ENCODE data around the gene TPSAB1. TPM values are rescaled to one million over a fixed set of nuclear protein-coding genes. Genes with fewer than 3 reads are reported as not detected.

Gene TPSAB1
- total RNA-seq, 2 experiments from 2014 or later: not detected

- Histone ChIP-seq H2AFZ (ENCODE audit: low read length) (no peak overlapping the region), H3K9me3 (ENCODE audit: low read length) (no peaks in the 10 kb centered on the region), H3K4me1 (ENCODE audit: insufficient read depth, low read length, poor library complexity, severe bottlenecking) (no peaks in the 10 kb centered on the region), H3K27ac (ENCODE audit: low read depth, low read length, poor library complexity, severe bottlenecking) (no peak overlapping the region), H4K20me1 (ENCODE audit: insufficient read depth, low read length) (no peaks in the 10 kb centered on the region), H3K4me2 (ENCODE audit: low read length) (no peak overlapping the region), H3K4me3 (ENCODE audit: low read depth, low read length, poor library complexity, severe bottlenecking) (no peak overlapping the region), H3K9me2 (ENCODE audit: insufficient read depth, low read length) (no peaks in the 10 kb centered on the region), H3K36me3 (ENCODE audit: insufficient read depth, low read length) (no peaks in the 10 kb centered on the region), H3K79me2 (ENCODE audit: insufficient read depth, low read depth, low read length) (no peaks in the 10 kb centered on the region)
- ChIA-PET CTCF (ENCODE audit: unreplicated experiment) (interaction anchor here (0.6 kb wide), 1 partner anchor 53 kb away, joined by 3 read pairs; no protein-coding TSS in a partner anchor), POLR2A (no interaction called here)
- DNase-seq (ENCODE audit: low spot score): no peak
- BruUV-seq (replicated peaks): no TSS peak
- TF ChIP-seq EZH2phosphoT487 (IDR thresholded peaks at IDR 0.05; ENCODE audit: borderline replicate concordance, low read depth, low read length): no peak
- TF ChIP-seq, protein P1, sequence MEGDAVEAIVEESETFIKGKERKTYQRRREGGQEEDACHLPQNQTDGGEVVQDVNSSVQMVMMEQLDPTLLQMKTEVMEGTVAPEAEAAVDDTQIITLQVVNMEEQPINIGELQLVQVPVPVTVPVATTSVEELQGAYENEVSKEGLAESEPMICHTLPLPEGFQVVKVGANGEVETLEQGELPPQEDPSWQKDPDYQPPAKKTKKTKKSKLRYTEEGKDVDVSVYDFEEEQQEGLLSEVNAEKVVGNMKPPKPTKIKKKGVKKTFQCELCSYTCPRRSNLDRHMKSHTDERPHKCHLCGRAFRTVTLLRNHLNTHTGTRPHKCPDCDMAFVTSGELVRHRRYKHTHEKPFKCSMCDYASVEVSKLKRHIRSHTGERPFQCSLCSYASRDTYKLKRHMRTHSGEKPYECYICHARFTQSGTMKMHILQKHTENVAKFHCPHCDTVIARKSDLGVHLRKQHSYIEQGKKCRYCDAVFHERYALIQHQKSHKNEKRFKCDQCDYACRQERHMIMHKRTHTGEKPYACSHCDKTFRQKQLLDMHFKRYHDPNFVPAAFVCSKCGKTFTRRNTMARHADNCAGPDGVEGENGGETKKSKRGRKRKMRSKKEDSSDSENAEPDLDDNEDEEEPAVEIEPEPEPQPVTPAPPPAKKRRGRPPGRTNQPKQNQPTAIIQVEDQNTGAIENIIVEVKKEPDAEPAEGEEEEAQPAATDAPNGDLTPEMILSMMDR (conservative IDR thresholded peaks at IDR 0.05; ENCODE audit: low read length): no peak
- intact Hi-C loops (cut with micrococcal nuclease; ENCODE audit: unreplicated experiment): no loop called here
Measured at GRCh38 chr16:1290063-1290501, 49.6 kb downstream of the TPSAB1 start.

DNA sequence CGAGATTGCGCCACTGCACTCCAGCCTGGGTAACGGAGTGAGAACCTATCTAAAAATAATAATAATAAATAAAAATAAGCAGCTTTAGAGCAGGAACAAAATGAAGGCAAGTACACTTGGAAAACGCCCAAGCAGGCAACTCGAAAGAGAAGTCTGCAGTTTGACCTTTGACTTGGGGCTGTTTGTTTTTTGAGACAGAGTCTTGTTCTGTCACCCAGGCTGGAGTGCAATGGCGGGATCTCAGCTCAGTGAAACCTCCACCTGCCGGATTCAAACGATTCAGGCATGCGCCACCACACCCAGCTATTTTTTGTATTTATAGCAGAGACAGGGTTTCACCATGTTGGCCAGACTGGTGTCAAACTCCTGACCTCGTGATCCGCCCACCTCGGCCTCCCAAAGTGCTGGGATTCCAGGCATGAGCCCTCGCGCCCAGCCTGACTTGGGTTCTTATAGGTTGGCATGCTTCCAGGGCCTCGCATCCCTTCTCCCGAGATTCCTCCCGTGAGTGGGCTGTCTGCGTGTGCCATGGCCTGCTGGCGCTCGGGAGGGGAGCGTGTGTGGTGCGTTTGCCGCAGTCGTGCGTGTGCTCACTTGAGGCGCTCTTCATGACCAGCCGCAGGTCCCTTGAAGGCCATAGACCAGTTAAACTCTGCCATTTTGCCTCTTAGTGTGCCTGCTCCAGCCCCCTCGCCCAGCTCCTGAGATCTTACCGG, 50.5 kb downstream of the TPSAB1 start:
- intact Hi-C loops (cut with micrococcal nuclease; ENCODE audit: unreplicated experiment): no loop called here
- Histone ChIP-seq H3K9me3 (ENCODE audit: low read length) (no peaks in the 10 kb centered on the region), H3K36me3 (ENCODE audit: insufficient read depth, low read length) (no peaks in the 10 kb centered on the region), H3K4me1 (ENCODE audit: insufficient read depth, low read length, poor library complexity, severe bottlenecking) (peaks cover 3% of the 10 kb centered on the region), H3K4me2 (ENCODE audit: low read length) (no peak overlapping the region), H2AFZ (ENCODE audit: low read length) (no peak overlapping the region), H3K27ac (ENCODE audit: low read depth, low read length, poor library complexity, severe bottlenecking) (no peak overlapping the region), H4K20me1 (ENCODE audit: insufficient read depth, low read length) (no peaks in the 10 kb centered on the region), H3K9me2 (ENCODE audit: insufficient read depth, low read length) (no peaks in the 10 kb centered on the region), H3K4me3 (ENCODE audit: low read depth, low read length, poor library complexity, severe bottlenecking) (no peak overlapping the region), H3K79me2 (ENCODE audit: insufficient read depth, low read depth, low read length) (no peaks in the 10 kb centered on the region)
- CTCF ChIA-PET (ENCODE audit: unreplicated experiment): no interaction called here
- no peak for DNase-seq (ENCODE audit: low spot score)
- TF ChIP-seq EZH2phosphoT487 (IDR thresholded peaks at IDR 0.05; ENCODE audit: borderline replicate concordance, low read depth, low read length): no peak
- TF ChIP-seq, protein P1 (conservative IDR thresholded peaks at IDR 0.05; ENCODE audit: low read length): no peak
- POLR2A ChIA-PET: interaction anchor here (0.6 kb wide), 1 partner anchor 278 kb away, joined by 8 read pairs; no protein-coding TSS in a partner anchor
- BruUV-seq (replicated peaks): no TSS peak

- H4K20me1 ChIP-seq (ENCODE audit: insufficient read depth, low read length): no peaks in the 10 kb centered on the region
- no TSS peak for BruUV-seq (replicated peaks)
- no peak overlapping the region for H3K4me3 ChIP-seq (ENCODE audit: low read depth, low read length, poor library complexity, severe bottlenecking)
- no peak overlapping the region for H2AFZ ChIP-seq (ENCODE audit: low read length)
- H3K9me2 ChIP-seq (ENCODE audit: insufficient read depth, low read length): no peaks in the 10 kb centered on the region
- H3K4me2 ChIP-seq (ENCODE audit: low read length): no peak overlapping the region
- ChIA-PET CTCF (ENCODE audit: unreplicated experiment) (no interaction called here), POLR2A (interaction anchor here (0.6 kb wide), 1 partner anchor 278 kb away, joined by 8 read pairs; no protein-coding TSS in a partner anchor)
- H3K27ac ChIP-seq (ENCODE audit: low read depth, low read length, poor library complexity, severe bottlenecking): no peak overlapping the region
- no peak for DNase-seq (ENCODE audit: low spot score)
- H3K4me1 ChIP-seq (ENCODE audit: insufficient read depth, low read length, poor library complexity, severe bottlenecking): peaks cover 9% of the 10 kb centered on the region
- no peak for TF ChIP-seq EZH2phosphoT487 (IDR thresholded peaks at IDR 0.05; ENCODE audit: borderline replicate concordance, low read depth, low read length)
- TF ChIP-seq, protein P1 (conservative IDR thresholded peaks at IDR 0.05; ENCODE audit: low read length): no peak
- H3K9me3 ChIP-seq (ENCODE audit: low read length): no peaks in the 10 kb centered on the region
- no peaks in the 10 kb centered on the region for H3K36me3 ChIP-seq (ENCODE audit: insufficient read depth, low read length)
- no peaks in the 10 kb centered on the region for H3K79me2 ChIP-seq (ENCODE audit: insufficient read depth, low read depth, low read length)
- intact Hi-C loops (cut with micrococcal nuclease; ENCODE audit: unreplicated experiment): no loop called here
Measured at GRCh38 chr16:1291576-1291974, 51.1 kb downstream of the TPSAB1 start.

All from OCI-LY7 (cell line).